ENCODE data around the gene CHST15.

CHST15 gene

GRCh38 chr10:124027031-124027611 lies 66.3 kb downstream of the CHST15 start:
- FAIRE-seq: no peak

DNA sequence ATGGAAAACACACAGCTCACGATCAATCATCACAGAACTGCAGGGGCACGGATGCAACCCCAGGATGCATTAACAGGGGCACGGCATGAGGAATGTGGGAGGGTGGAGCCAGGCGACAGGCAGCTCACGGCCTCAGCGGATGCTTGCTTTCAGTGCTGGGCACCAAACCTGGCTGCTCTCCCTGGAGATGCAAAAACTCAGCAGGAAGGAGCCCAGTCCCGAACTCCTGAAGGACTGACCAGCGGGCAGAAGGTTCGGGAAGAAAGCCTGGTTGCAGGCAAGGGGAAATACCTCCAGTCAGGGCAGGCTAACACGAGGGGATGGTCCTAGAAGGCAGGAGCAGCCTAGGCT lies 66.8 kb downstream of the CHST15 start:
- FAIRE-seq: no peak

DNA sequence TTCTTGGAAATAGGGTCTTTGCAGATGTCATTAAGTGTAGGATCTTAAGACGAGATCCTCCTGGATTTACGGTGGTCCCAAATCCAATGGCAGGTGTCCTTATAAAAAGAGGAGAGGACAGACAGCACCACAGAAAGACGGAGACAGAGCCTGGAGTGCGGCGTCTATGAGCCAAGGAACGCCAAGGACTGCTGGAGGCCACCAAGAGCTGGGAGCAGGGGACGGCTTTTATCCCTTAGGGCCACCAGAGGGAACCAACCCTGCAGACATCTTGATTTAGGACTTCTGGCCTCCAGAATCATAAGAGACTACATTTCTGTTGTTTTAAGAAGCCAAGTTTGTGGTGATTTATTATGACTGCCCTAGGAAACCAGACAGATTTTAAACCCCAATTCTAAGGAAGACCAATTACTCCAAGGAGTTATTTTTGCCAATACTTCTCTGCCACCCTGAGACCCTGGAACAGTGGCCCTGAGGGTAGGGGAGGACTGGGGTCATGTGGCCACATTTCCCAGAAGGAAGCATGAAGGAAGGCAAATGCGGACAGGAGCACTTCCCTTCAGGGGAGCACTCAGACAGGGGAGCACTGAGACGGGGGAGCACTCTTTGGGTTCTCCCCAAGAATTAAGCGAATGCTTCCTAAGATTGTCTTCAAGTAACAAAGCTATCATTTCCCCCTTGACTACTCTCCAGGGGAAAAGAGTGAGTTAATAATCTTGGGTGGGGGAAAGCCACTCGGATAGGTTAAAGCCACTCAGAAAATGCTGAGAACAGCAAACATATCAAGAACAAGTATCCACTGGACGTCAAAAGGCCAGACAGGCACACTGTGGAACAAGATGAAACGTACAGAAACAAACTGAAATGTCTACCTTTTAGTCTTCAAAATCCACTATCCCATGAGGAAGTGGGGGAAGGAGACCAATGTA lies 67.5 kb downstream of the CHST15 start:
- FAIRE-seq: no peak

DNA sequence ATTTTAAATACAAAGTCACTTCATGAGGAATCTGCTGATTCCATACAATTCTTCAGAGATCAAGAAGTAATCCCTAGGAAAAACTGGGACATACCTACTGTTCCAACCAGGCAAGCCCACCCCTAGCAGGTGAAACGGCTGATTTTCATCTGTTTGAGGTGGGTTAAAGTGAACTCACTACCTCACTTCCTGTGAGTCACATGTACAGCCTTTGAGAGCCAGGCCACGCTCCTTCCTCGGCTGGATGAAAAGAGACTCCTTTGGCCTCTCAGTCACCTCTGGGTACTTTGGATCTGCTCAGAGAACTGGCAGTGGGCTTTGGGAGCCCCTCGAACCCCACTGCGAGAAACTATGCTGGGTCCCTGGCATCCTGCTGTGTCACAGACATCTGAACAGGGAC lies 68.2 kb downstream of the CHST15 start:
- FAIRE-seq: no peak

- FAIRE-seq: no peak
These were observed 71.3 kb downstream of the CHST15 start for GRCh38 chr10:124022066-124022465.

DNA sequence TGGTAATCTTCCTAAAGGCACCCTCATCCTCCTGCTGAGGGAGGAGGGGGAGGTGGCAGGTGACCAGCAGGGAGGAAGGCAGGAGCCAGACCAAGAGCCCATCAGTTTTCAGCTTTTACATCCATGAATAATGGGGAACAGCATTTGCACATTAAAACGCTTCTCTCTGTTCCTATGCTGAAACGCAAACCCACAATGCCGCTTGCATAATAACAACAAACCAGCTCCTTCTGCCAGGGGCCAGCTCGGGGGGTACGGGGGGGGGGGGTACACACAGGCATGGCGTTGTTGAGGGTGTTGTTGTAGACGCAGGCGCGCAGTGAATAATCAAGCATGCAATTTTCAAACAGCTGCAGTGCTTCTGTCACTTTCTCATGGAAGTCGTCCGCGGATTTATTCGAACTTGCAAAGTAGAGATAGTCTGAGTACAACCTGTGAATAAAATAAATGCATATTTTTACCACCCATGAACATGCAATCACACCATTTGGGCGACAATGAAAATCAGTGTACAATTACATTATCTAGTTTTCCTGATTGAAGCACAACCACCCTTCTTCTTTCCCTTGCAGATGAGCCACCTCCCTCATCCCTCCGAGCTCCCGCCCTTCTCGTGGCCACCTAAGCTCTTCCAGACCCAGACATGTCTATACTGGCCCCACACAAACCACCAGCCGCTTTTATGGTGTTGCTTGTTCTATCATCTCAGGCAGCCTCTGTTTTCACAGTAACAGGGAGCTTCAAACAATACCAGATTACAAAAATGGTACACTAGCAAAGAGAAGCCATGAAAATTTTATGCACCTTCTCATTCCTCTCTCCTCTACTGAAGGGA lies 72.2 kb downstream of the CHST15 start:
- FAIRE-seq: no peak

- no peak for FAIRE-seq
These were observed 73.3 kb downstream of the CHST15 start for GRCh38 chr10:124019886-124020797.

GRCh38 chr10:124018886-124019525 lies 74.4 kb downstream of the CHST15 start:
- no peak for FAIRE-seq

DNA sequence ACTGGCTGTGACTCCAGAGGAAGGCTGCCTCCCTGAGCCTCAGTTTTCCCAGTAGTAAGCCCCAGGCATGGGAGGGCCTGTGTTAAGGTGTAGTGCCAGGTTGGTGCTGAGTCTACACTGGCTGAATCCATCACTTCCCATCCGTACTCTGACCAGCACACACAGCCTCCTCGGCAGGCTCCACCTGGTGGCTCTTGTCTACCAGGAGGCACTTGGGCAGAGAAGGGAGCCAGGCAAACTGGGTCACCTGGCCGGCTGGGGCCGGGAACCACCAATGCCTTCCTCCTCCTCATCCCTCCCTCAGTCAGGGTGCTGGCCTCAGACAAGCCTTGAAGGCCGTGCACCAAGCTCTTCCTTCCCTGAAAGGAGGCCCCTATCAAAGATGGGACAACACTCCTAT lies 75.7 kb downstream of the CHST15 start:
- no peak for FAIRE-seq

DNA sequence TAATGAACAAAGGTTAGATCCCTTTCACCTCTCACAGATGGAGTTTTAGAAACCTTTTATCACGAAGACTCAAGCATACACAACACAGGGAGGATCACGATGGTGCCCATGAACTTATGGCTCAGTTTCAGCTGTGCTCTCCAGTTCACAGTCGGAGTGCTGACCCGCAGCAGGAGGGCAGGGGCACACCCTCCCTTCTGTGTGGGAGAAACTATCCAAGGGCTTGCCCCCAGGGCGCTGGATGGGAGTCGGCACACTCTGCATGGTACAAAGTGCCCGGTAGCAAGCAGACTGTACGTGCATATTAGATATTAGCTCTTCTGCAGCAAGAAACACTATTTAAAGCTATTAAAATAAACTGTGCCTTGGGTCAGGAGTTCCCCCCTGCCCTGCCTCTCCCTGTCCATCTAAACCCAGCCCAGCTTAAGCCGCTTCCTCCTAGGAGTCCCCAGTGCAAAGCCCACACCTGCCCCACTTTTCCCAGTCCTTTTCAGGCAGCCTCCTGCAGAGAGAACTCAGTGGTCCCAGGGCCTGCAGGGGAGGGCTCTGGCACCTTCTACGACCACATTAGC lies 76.5 kb downstream of the CHST15 start:
- FAIRE-seq: no peak

GRCh38 chr10:124015991-124016390 lies 77.4 kb downstream of the CHST15 start:
- FAIRE-seq: no peak

DNA sequence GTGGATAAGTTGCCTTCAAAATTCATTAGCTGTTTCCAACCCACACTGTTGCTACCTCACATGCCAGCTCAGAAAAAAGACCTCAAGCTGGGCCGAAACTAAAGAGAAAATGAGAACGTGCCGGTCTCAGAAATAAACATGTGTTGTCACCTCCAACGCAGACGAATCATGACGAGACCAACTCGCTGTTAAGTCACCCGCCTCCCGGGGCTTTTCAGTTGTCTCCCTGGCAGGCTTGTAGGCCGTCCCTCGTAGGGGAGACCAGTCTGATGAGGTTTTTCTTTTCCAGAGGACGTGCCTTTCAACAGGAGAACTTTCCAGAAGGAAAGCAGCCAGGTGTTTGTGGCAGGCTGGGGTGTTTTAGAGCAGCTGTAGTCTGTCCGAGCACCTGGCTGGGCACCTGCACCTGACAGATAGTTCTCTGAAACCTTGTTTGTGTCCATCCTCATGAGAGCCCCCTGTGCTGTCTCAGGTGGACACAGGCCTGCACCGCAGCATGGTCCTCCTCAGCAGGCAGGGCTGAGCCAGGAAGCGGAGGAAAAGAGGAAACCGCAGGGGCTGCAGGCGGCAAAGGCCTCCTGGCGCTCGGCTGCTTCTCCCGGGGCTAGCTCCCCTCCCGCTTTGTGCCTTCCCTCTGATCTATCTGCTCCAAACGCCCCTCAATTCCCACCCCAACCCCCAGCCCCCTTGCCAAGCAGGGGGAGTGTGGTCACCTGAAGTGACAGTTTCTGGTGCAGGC lies 78.8 kb downstream of the CHST15 start:
- no peak for FAIRE-seq

GRCh38 chr10:124013916-124014315 lies 79.5 kb downstream of the CHST15 start:
- FAIRE-seq: no peak

GRCh38 chr10:124012991-124013390 lies 80.4 kb downstream of the CHST15 start:
- FAIRE-seq: no peak

DNA sequence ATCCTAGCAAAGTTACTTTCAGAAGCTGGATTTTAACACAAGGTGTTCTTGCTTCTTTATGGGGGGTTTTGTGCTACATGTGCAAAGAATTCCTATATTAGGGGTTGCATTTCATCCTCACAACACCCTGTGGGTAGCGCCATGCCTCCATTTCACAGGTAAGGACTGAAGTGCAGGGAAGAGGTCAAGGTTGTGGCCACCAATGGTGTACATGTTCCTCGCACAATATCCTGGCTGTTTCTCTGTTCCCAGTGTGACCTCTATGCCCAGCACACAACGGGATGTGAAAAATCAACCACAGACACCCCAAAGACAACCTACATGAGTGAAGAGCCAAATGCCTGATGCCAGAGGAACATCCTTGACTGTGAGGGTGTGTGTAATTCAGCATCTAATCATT lies 80.8 kb downstream of the CHST15 start:
- FAIRE-seq: no peak

DNA sequence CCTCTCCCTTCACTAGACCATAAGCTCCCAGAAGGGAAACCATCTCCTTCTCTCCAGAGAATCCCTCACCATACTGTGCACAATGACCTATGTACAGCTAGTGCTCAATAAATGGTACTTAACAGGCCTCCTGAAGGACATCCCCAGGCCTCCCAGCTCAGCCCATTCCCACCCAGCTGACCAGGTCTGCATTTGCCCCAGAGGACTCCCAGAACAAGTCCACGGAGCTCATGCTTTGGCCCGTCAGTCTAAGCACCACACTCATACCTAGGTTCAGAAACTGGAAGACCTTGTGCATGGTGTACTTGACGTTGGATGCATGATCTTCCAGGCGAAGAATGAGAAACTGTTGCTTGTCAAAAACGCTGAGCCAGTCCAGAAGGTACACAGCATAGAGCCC lies 81.3 kb downstream of the CHST15 start:
- no peak for FAIRE-seq

GRCh38 chr10:124011464-124011863 lies 81.9 kb downstream of the CHST15 start:
- no peak for FAIRE-seq

GRCh38 chr10:124010563-124011131 lies 82.8 kb downstream of the CHST15 start:
- no peak for FAIRE-seq

DNA sequence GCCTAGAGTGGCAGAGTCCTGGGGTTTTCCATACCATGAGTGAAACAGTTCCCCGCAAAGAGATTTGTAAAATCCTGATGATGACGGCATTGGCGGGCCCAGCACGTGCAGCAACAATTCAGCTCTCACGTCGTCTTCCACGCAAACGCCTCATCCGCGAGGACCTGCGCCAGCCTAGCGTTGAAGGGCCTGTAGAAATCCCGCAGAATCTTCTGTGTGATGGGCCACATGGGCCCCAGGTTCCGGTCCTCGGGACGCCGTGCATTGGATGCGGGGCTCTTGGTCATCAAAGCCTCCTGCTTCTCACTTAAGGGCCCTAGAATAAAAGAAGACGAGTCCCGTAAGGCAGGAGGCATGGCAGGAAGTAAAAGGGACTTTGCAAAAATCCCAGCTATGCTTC lies 83.4 kb downstream of the CHST15 start:
- FAIRE-seq: no peak

DNA sequence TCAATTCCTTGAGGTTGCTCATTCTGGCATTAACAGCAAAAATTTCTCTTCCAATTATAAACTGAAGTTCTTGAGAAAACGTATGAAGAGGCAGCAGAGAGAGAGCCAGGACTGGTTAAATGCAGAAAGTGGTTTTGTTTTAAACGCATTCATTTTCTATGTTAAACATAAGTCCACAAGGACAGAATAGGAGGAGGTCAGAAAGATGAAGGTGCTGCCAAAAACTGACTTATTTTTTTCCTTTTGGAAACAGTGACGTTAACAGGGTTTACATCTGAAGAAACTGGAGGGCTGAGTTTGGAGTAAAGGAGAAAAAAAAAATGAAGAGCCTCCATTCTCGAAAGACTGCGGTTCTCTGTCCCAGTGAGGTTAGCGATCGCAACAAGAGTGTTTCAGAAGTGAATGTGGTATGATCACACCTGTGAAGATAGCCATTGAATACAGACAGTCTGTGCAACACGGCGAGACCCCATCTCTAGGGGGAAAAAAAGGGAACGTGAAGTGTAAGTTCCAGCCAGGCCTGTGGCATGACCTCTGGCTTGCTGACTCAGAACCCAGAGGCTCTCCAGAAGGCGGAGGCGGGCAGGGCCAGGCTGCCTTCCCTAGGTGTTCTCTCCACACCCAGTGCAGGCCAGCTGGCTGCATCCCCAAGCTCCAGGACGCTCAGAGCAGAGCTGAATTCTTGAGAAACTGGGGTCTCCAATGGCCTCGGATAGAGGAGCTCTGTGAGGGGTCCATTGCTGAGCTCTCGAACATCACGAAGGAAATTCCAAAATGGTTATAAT lies 84.0 kb downstream of the CHST15 start:
- no peak for FAIRE-seq
